H1 (cell line): ENCODE results near the gene SIRPB1. TPM values are rescaled to one million over a fixed set of nuclear protein-coding genes. Genes with fewer than 3 reads are reported as not detected.

ENCODE experiments used
- CTCF ChIA-PET: fragments of 300-600 bp; sonication (Branson Sonifier 250); formaldehyde crosslinking; loops from one replicate; lab custom pipeline; 2021; ENCODE audit not compliant: partially characterized antibody; lab: Charles Lee
- POLR2A ChIA-PET: fragments of 300-600 bp; sonication (Branson Sonifier 250); formaldehyde crosslinking; loops from one replicate; lab custom pipeline; 2021; ENCODE audit warnings: inconsistent platforms; ENCODE audit not compliant: partially characterized antibody; lab: Charles Lee
- DNase-seq, 2 experiments: peaks; one replicate each; pipeline versions ENCODE4 v3.0.0 to v3.0.0-alpha.2; 2010 to 2022; ENCODE audit warnings: low spot score in 2 of 2, low read depth in 1 of 2, mixed read lengths in 1 of 2
- FAIRE-seq: peaks from 2 replicates; lab custom pipeline; 2011; peaks lifted over from hg19 to GRCh38; lab: Jason Lieb, UNC
- H2AFZ ChIP-seq: 2 replicates; pipeline ENCODE4 v1.8.1; 2012; ENCODE audit warnings: low read length, inconsistent platforms
- H2AK5ac ChIP-seq: 2 replicates; pipeline ENCODE4 v1.6.1; 2013; ENCODE audit warnings: low read depth, low read length
- H2BK120ac ChIP-seq: replicated peaks from 2 replicates; pipeline ENCODE3; 2013; ENCODE audit warnings: low read depth, low read length, inconsistent platforms
- H2BK12ac ChIP-seq: 2 replicates; pipeline ENCODE4 v1.6.1; 2013; ENCODE audit warnings: low read depth, low read length
- H2BK15ac ChIP-seq: 2 replicates; pipeline ENCODE4 v1.6.1; 2013; ENCODE audit warnings: low read length
- H2BK20ac ChIP-seq: 2 replicates; pipeline ENCODE4 v1.6.1; 2013; ENCODE audit warnings: low read length
- H2BK5ac ChIP-seq: 2 replicates; pipeline ENCODE4 v1.6.1; 2013; ENCODE audit warnings: low read depth, low read length
- H3K14ac ChIP-seq: 2 replicates; pipeline ENCODE4 v1.6.1; 2013; ENCODE audit warnings: inconsistent platforms; ENCODE audit not compliant: insufficient read length
- H3K18ac ChIP-seq: 2 replicates; pipeline ENCODE4 v1.6.1; 2013; ENCODE audit warnings: low read length; ENCODE audit errors: extremely low read depth
- H3K23ac ChIP-seq: 2 replicates; pipeline ENCODE4 v1.6.1; 2013; ENCODE audit warnings: inconsistent platforms; ENCODE audit not compliant: insufficient read length
- H3K23me2 ChIP-seq: 2 replicates; pipeline ENCODE4 v1.6.1; 2013; ENCODE audit warnings: low read depth, low read length
- H3K27ac ChIP-seq: 2 replicates; pipeline ENCODE4 v1.6.1; 2011; ENCODE audit warnings: low read depth, low read length, inconsistent platforms
- H3K27me3 ChIP-seq, 4 experiments: replicated peaks in 1 of 4; 1 replicate in 1 of 4; 2 replicates in 3 of 4; pipeline versions ENCODE4 v1.6.1 to v1.8.1; 2011 to 2013; ENCODE audit warnings: low read length in 3 of 4, mild to moderate bottlenecking in 3 of 4, inconsistent platforms in 2 of 4, mixed read lengths in 2 of 4, moderate library complexity in 1 of 4; ENCODE audit not compliant: control insufficient read depth in 3 of 4, insufficient read depth in 3 of 4; ENCODE audit errors: extremely low read depth in 1 of 4
- H3K36me3 ChIP-seq, 4 experiments: 2 replicates each; pipeline versions ENCODE4 v1.6.1 to v1.8.1; 2011 to 2013; ENCODE audit warnings: mild to moderate bottlenecking in 4 of 4, low read length in 3 of 4, moderate library complexity in 2 of 4, control low read depth in 1 of 4, inconsistent platforms in 1 of 4; ENCODE audit not compliant: insufficient read depth in 4 of 4, control insufficient read depth in 2 of 4
- H3K4ac ChIP-seq: replicated peaks from 2 replicates; pipeline ENCODE3; 2013; ENCODE audit warnings: low read length, low read depth, mixed read lengths, inconsistent platforms; ENCODE audit not compliant: insufficient read length
- H3K4me1 ChIP-seq, 4 experiments: replicated peaks in 1 of 4; 1 replicate in 1 of 4; 2 replicates in 3 of 4; pipeline versions ENCODE4 v1.6.1 to v1.8.1; 2011 to 2013; ENCODE audit warnings: low read length in 3 of 4, inconsistent platforms in 2 of 4, mixed read lengths in 1 of 4; ENCODE audit not compliant: insufficient read depth in 4 of 4, control insufficient read depth in 3 of 4
- H3K4me2 ChIP-seq, 2 experiments: 2 replicates each; pipeline versions ENCODE4 v1.6.1 to v1.8.1; 2011 to 2013; ENCODE audit warnings: low read depth in 2 of 2, low read length in 2 of 2, control low read depth in 1 of 2, inconsistent platforms in 1 of 2, mild to moderate bottlenecking in 1 of 2; ENCODE audit not compliant: insufficient read depth in 1 of 2
- H3K4me3 ChIP-seq, 4 experiments: fragments of 200-600, 300-600 bp in 1 of 4; sonication (generic), shearing (Covaris generic), sonication (Bioruptor Twin) in 1 of 4; 2 replicates each; pipeline versions ENCODE4 v1.5.1 to v1.8.1; 2011 to 2016; ENCODE audit warnings: low read length in 4 of 4, low read depth in 3 of 4, control low read depth in 2 of 4, inconsistent platforms in 2 of 4, mild to moderate bottlenecking in 2 of 4, mixed read lengths in 1 of 4, moderate library complexity in 1 of 4; ENCODE audit not compliant: insufficient read depth in 2 of 4; ENCODE audit errors: extremely low read depth in 1 of 4
- H3K56ac ChIP-seq: replicated peaks from 2 replicates; pipeline ENCODE3; 2013; ENCODE audit warnings: low read depth, mild to moderate bottlenecking, mixed read lengths, low read length, inconsistent platforms; ENCODE audit not compliant: insufficient read length
- H3K79me1 ChIP-seq: 2 replicates; pipeline ENCODE4 v1.6.1; 2013; ENCODE audit warnings: low read depth, low read length, control low read depth
- H3K79me2 ChIP-seq, 2 experiments: 2 replicates each; pipeline versions ENCODE4 v1.6.1 to v1.8.1; 2012 to 2013; ENCODE audit warnings: low read length in 2 of 2, mild to moderate bottlenecking in 2 of 2, inconsistent platforms in 1 of 2; ENCODE audit not compliant: insufficient read depth in 2 of 2, control insufficient read depth in 1 of 2
- H3K9ac ChIP-seq, 4 experiments: replicated peaks in 1 of 4; 1 replicate in 1 of 4; 2 replicates in 3 of 4; pipeline versions ENCODE4 v1.6.1 to v1.8.1; 2011 to 2013; ENCODE audit warnings: low read depth in 3 of 4, low read length in 3 of 4, control low read depth in 2 of 4, mild to moderate bottlenecking in 2 of 4, moderate library complexity in 2 of 4, inconsistent platforms in 1 of 4; ENCODE audit errors: extremely low read depth in 1 of 4
- H3K9me3 ChIP-seq, 2 experiments: 2 replicates each; pipeline versions ENCODE4 v1.6.1 to v1.8.1; 2012 to 2013; ENCODE audit warnings: mild to moderate bottlenecking in 2 of 2, moderate library complexity in 2 of 2, control low read depth in 1 of 2, inconsistent platforms in 1 of 2, low read depth in 1 of 2, low read length in 1 of 2, mixed read lengths in 1 of 2; ENCODE audit not compliant: insufficient read depth in 2 of 2
- H4K20me1 ChIP-seq, 2 experiments: replicated peaks in 1 of 2; 2 replicates each; pipeline versions ENCODE3 to v1.8.1; 2011 to 2013; ENCODE audit warnings: inconsistent platforms in 2 of 2, low read length in 2 of 2, mild to moderate bottlenecking in 1 of 2; ENCODE audit not compliant: insufficient read depth in 2 of 2, control insufficient read depth in 1 of 2
- H4K5ac ChIP-seq: 2 replicates; pipeline ENCODE4 v1.6.1; 2013; ENCODE audit warnings: low read length, low read depth, mixed read lengths, inconsistent platforms; ENCODE audit not compliant: insufficient read length
- H4K8ac ChIP-seq: 2 replicates; pipeline ENCODE4 v1.8.0; 2013; ENCODE audit warnings: mild to moderate bottlenecking, moderate library complexity, low read length, inconsistent platforms; ENCODE audit not compliant: insufficient read depth; ENCODE audit errors: extremely low read depth
- H4K91ac ChIP-seq: replicated peaks from 2 replicates; pipeline ENCODE3; 2013; ENCODE audit warnings: low read length, mixed read lengths, inconsistent platforms; ENCODE audit not compliant: insufficient read length
- ATF2 ChIP-seq: IDR thresholded peaks from 2 replicates; pipeline ENCODE4 v1.6.1; 2012; ENCODE audit warnings: low read length, inconsistent platforms
- BCL11A ChIP-seq, 2 experiments: IDR thresholded peaks; one replicate each; pipeline ENCODE4 v1.6.1; 2011; ENCODE audit warnings: low read depth in 2 of 2, low read length in 2 of 2, mild to moderate bottlenecking in 2 of 2
- CREB1 ChIP-seq: IDR thresholded peaks from 2 replicates; pipeline ENCODE4 v1.6.1; 2012; ENCODE audit warnings: inconsistent platforms
- HDAC6 ChIP-seq: IDR thresholded peaks from one replicate; pipeline ENCODE4 v1.7.1; 2012; ENCODE audit warnings: low read depth, mild to moderate bottlenecking, inconsistent platforms, low read length, moderate library complexity
- PHF8 ChIP-seq: fragments of 200-600 bp; sonication (generic); conservative IDR thresholded peaks from 2 replicates; pipeline ENCODE4 v1.7.1; 2012; ENCODE audit warnings: low read depth, mild to moderate bottlenecking, inconsistent platforms, low read length, moderate library complexity
- POU5F1 ChIP-seq: IDR thresholded peaks from 2 replicates; pipeline ENCODE4 v1.6.1; 2011; ENCODE audit warnings: low read depth, mild to moderate bottlenecking, low read length, moderate library complexity
- RAD21 ChIP-seq, 2 experiments: IDR thresholded peaks in 1 of 2; conservative IDR thresholded peaks in 1 of 2; 2 replicates each; pipeline ENCODE4 v1.6.1; 2011; ENCODE audit warnings: low read depth in 2 of 2, low read length in 2 of 2, improper control_type of control experiment in 1 of 2, inconsistent platforms in 1 of 2, mild to moderate bottlenecking in 1 of 2, moderate library complexity in 1 of 2
- RFX5 ChIP-seq: IDR thresholded peaks from 2 replicates; pipeline ENCODE4 v1.6.1; 2011; ENCODE audit warnings: low read depth, low read length, improper control_type of control experiment, borderline replicate concordance
- RXRA ChIP-seq: IDR thresholded peaks from 2 replicates; pipeline ENCODE4 v1.6.1; 2011; ENCODE audit warnings: low read depth, mild to moderate bottlenecking, low read length, moderate library complexity; ENCODE audit not compliant: insufficient read depth
- SP4 ChIP-seq: IDR thresholded peaks from 2 replicates; pipeline ENCODE4 v1.6.1; 2012; ENCODE audit warnings: low read length, inconsistent platforms
- TCF12 ChIP-seq: IDR thresholded peaks from 2 replicates; pipeline ENCODE4 v1.6.1; 2011; ENCODE audit warnings: low read depth, mild to moderate bottlenecking, low read length
- ZNF274 ChIP-seq: IDR thresholded peaks from 2 replicates; pipeline ENCODE4 v1.7.0; 2012; ENCODE audit warnings: low read length, borderline replicate concordance; ENCODE audit errors: extremely low read depth
- WGBS, 2 experiments: shearing (Covaris generic) in 1 of 2; methylation state at CpG; one replicate each; pipeline versions ENCODE4 v1.1.6 to v1.1.7; 2013 to 2015; ENCODE audit warnings: low lambda C conversion rate in 2 of 2, mixed read lengths in 2 of 2, inconsistent platforms in 1 of 2, low coverage in 1 of 2, missing lambda C conversion rate in 1 of 2; ENCODE audit not compliant: insufficient replicate concordance in 2 of 2, insufficient coverage in 1 of 2, insufficient read length in 1 of 2; ENCODE audit errors: extremely low coverage in 1 of 2, missing lambda C conversion rate in 1 of 2; 5-methylcytosine and 5-hydroxymethylcytosine counted together
- polyA plus RNA-seq, 7 experiments: library from polyadenylated mRNA; depleted of rRNA in 3 of 7; stranded (reverse) in 5 of 7; unstranded in 2 of 7; fragments of >200 nt in 5 of 7; fragments of 200-250 nt in 2 of 7; gene quantifications; 1 replicate in 5 of 7; 2 replicates in 1 of 7; 4 replicates in 1 of 7; pipeline versions ENCODE4 v1.2.1 to v1.2.3, GENCODE V29; 2011 to 2013; ENCODE audit warnings: missing spikeins in 2 of 7, mixed read lengths in 2 of 7
- total RNA-seq: library from RNA; stranded (reverse); fragmentation: NEBNext Ultra II Directional; extraction: Animal tissue kit (Norgen Biotek cat#: 25700); gene quantifications from 2 replicates; pipeline ENCODE4 v1.2.1, GENCODE V29; 2021

The SIRPB1 gene
- total and polyA plus RNA-seq, 2 of the 8 experiments (the other 6 are each of a cell fraction or from before 2014, with no cell fraction given) = 0.14 to 0.99 TPM

- Histone ChIP-seq H3K79me1 (no peaks in the 10 kb centered on the region), H3K18ac (no peak overlapping the region), H2AFZ (no peak overlapping the region), H3K27ac (no peak overlapping the region), H3K36me3 (no peaks in the 10 kb centered on the region), H2BK5ac (no peak overlapping the region), H3K9me3 (no peaks in the 10 kb centered on the region), H3K27me3 (no peaks in the 10 kb centered on the region), H4K20me1 (no peaks in the 10 kb centered on the region), H4K91ac (no peak overlapping the region), H3K4me2 (no peak overlapping the region), H3K79me2 (no peaks in the 10 kb centered on the region), H3K56ac (no peak overlapping the region), H3K4ac (no peak overlapping the region), H3K23ac (no peak overlapping the region), H3K23me2 (no peaks in the 10 kb centered on the region), H2AK5ac (no peak overlapping the region), H2BK20ac (no peak overlapping the region), H4K8ac (no peak overlapping the region), H3K4me1 (peaks cover 0 to 3% (median under 1%) of the 10 kb centered on the region in 4 experiments; a peak in 1 of 7 replicates), H2BK15ac (no peak overlapping the region), H4K5ac (no peak overlapping the region), H2BK12ac (no peak overlapping the region), H2BK120ac (no peak overlapping the region), H3K9ac (no peak overlapping the region), H3K4me3 (no peak overlapping the region), H3K14ac (no peak overlapping the region)
- 76% methylated on average over 2 of the region's 2 CpGs; no CpG with 5 or more reads in 1 of the 2 experiments for WGBS, 2 experiments
- CTCF ChIA-PET = interaction anchor here (1.7 kb wide), 1 partner anchor 152 kb away, joined by 5 read pairs; no protein-coding TSS in a partner anchor
- POLR2A ChIA-PET = no interaction called here
- DNase-seq (no peak), FAIRE-seq (no peak)
- TF ChIP-seq ATF2 = no peak
- TF ChIP-seq TCF12 = no peak
- no peak for TF ChIP-seq RFX5
- no peak for TF ChIP-seq BCL11A (IDR thresholded peaks at IDR 0.05; ENCODE audit: low read depth in 2 of 2, low read length in 2 of 2)
- TF ChIP-seq ZNF274 = no peak
- no peak for TF ChIP-seq RAD21 (IDR thresholded peaks at IDR 0.05 in 1 of 2, conservative IDR thresholded peaks at IDR 0.05 in 1 of 2; ENCODE audit: low read depth in 2 of 2, low read length in 2 of 2)
- no peak for TF ChIP-seq RXRA
- TF ChIP-seq CREB1 = no peak
- no peak for TF ChIP-seq POU5F1
- TF ChIP-seq PHF8 = no peak
- TF ChIP-seq HDAC6 = no peak
- TF ChIP-seq SP4 = no peak
Observed at GRCh38 chr20:1625083-1625690, 5.4 kb upstream of the SIRPB1 start.
